Caco-2 (cell line): Measurements from ENCODE around the gene UTP15. TPM values are rescaled to one million over a fixed set of nuclear protein-coding genes. Genes with fewer than 3 reads are reported as not detected.

Experiments
- BruUV-seq: library from RNA; stranded (reverse); fragments of 400-500 nt; replicated peaks from 2 replicates; lab custom pipeline; 2021; lab: Mats Ljungman, UMichigan
- CTCF ChIA-PET: fragments of 300-600 bp; sonication (Branson Sonifier 250); formaldehyde crosslinking; loops from one replicate; lab custom pipeline; 2022; ENCODE audit warnings: antibody characterized with exemption; lab: Charles Lee
- POLR2A ChIA-PET: fragments of 300-600 bp; sonication (Branson Sonifier 250); formaldehyde crosslinking; loops from one replicate; lab custom pipeline; 2022; ENCODE audit warnings: antibody characterized with exemption; lab: Charles Lee
- DNase-seq, 2 experiments: peaks; one replicate each; pipeline versions ENCODE4 v3.0.0 to v3.0.0-alpha.2; 2020 to 2022
- H3K27me3 ChIP-seq: replicated peaks from 2 replicates; pipeline ENCODE4 v1.6.0; 2011; ENCODE audit warnings: low read length; ENCODE audit not compliant: control insufficient read depth, insufficient read depth
- H3K36me3 ChIP-seq: 2 replicates; pipeline ENCODE4 v1.5.1; 2011; ENCODE audit warnings: low read length; ENCODE audit not compliant: control insufficient read depth, insufficient read depth
- H3K4me1 ChIP-seq: fragments of 250-450 bp; sonication (Bioruptor Pico); 2 replicates; pipeline ENCODE4 v1.5.1; 2020; ENCODE audit warnings: mild to moderate bottlenecking
- H3K4me3 ChIP-seq: 2 replicates; pipeline ENCODE4 v1.5.1; 2011; ENCODE audit warnings: low read depth, mild to moderate bottlenecking, control low read depth, low read length
- H3K9me3 ChIP-seq: fragments of 250-450 bp; sonication (Bioruptor Pico); 2 replicates; pipeline ENCODE4 v1.5.1; 2020; ENCODE audit warnings: mild to moderate bottlenecking, moderate library complexity
- H3K27ac Mint-ChIP-seq: one replicate; pipeline ENCODE4 v1.8.0; 2022; ENCODE audit warnings: mixed read lengths; ENCODE audit not compliant: unreplicated experiment
- H3K27me3 Mint-ChIP-seq: one replicate; pipeline ENCODE4 v1.8.0; 2022; ENCODE audit warnings: mixed read lengths; ENCODE audit not compliant: insufficient read depth, unreplicated experiment
- H3K36me3 Mint-ChIP-seq: one replicate; pipeline ENCODE4 v1.8.0; 2022; ENCODE audit warnings: mild to moderate bottlenecking, mixed read lengths; ENCODE audit not compliant: insufficient read depth, unreplicated experiment
- H3K4me1 Mint-ChIP-seq: one replicate; pipeline ENCODE4 v1.8.0; 2022; ENCODE audit warnings: low read depth, mixed read lengths; ENCODE audit not compliant: unreplicated experiment
- H3K4me3 Mint-ChIP-seq: one replicate; pipeline ENCODE4 v1.8.0; 2022; ENCODE audit warnings: mild to moderate bottlenecking, moderate library complexity, mixed read lengths; ENCODE audit not compliant: unreplicated experiment
- H3K9me3 Mint-ChIP-seq: one replicate; pipeline ENCODE4 v1.8.0; 2022; ENCODE audit warnings: mixed read lengths; ENCODE audit not compliant: unreplicated experiment
- CTCF ChIP-seq, 2 experiments: fragments of 200-600 bp in 1 of 2; IDR thresholded peaks; 1 replicate in 1 of 2; 2 replicates in 1 of 2; pipeline versions ENCODE4 v1.5.1 to v1.8.0; 2011 to 2022; ENCODE audit warnings: antibody characterized with exemption in 1 of 2, control low read depth in 1 of 2, inconsistent platforms in 1 of 2, low read depth in 1 of 2, low read length in 1 of 2, mild to moderate bottlenecking in 1 of 2, moderate library complexity in 1 of 2; ENCODE audit not compliant: insufficient read depth in 1 of 2, severe bottlenecking in 1 of 2, unreplicated experiment in 1 of 2
- intact Hi-C: fragments of 100-400 bp; cut with micrococcal nuclease; formaldehyde crosslinking; loops from one replicate; pipeline ENCODE4 v1.10.0; 2022; ENCODE audit not compliant: unreplicated experiment
- total RNA-seq: library from RNA; stranded (reverse); gene quantifications from 2 replicates; pipeline ENCODE4 v1.2.3, GENCODE V29; 2022

The UTP15 gene
- total RNA-seq, 1 experiment from 2014 or later, result 29.1 TPM

- H3K9me3 ChIP-seq, result no peaks in the 10 kb centered on the region
- Mint-ChIP-seq H3K4me1 (no peaks in the 10 kb centered on the region), H3K36me3 (no peaks in the 10 kb centered on the region), H3K27me3 (peaks cover 10% of the 10 kb centered on the region), H3K4me3 (no peak overlapping the region), H3K9me3 (peaks cover 27% of the 10 kb centered on the region), H3K27ac (no peak overlapping the region)
- no peak overlapping the region for H3K4me3 ChIP-seq
- no peaks in the 10 kb centered on the region for H3K4me1 ChIP-seq
- H3K27me3 ChIP-seq, result no peaks in the 10 kb centered on the region
- DNase-seq, result no peak
- no TSS peak for BruUV-seq
- POLR2A ChIA-PET, result no interaction called here
- intact Hi-C loops, result no loop called here
- no peak for TF ChIP-seq CTCF (IDR thresholded peaks at IDR 0.05; ENCODE audit: insufficient read depth in 1 of 2, low read depth in 1 of 2, low read length in 1 of 2, severe bottlenecking in 1 of 2, unreplicated experiment in 1 of 2)
- H3K36me3 ChIP-seq, result no peaks in the 10 kb centered on the region
- CTCF ChIA-PET, result no interaction called here
Measured at GRCh38 chr5:73532195-73532594, 33.3 kb upstream of the UTP15 start.

- Histone ChIP-seq H3K4me1 (no peaks in the 10 kb centered on the region), H3K4me3 (no peak overlapping the region), H3K36me3 (no peaks in the 10 kb centered on the region), H3K9me3 (no peaks in the 10 kb centered on the region), H3K27me3 (no peaks in the 10 kb centered on the region)
- H3K27me3 Mint-ChIP-seq, result no peaks in the 10 kb centered on the region
- DNase-seq, result no peak
- H3K9me3 Mint-ChIP-seq, result peaks cover 27% of the 10 kb centered on the region
- no peak overlapping the region for H3K4me3 Mint-ChIP-seq
- CTCF ChIA-PET, result no interaction called here
- intact Hi-C loops, result no loop called here
- TF ChIP-seq CTCF (IDR thresholded peaks at IDR 0.05; ENCODE audit: insufficient read depth in 1 of 2, low read depth in 1 of 2, low read length in 1 of 2, severe bottlenecking in 1 of 2, unreplicated experiment in 1 of 2), result no peak
- H3K36me3 Mint-ChIP-seq, result no peaks in the 10 kb centered on the region
- no peaks in the 10 kb centered on the region for H3K4me1 Mint-ChIP-seq
- H3K27ac Mint-ChIP-seq, result no peak overlapping the region
- no TSS peak for BruUV-seq
- POLR2A ChIA-PET, result no interaction called here
Measured at GRCh38 chr5:73534011-73534644, 31.4 kb upstream of the UTP15 start.

- H3K9me3 ChIP-seq, result no peaks in the 10 kb centered on the region
- no TSS peak for BruUV-seq
- intact Hi-C loops, result loop anchor here (5.0 kb wide), 1 partner anchor 83 kb away; no protein-coding TSS in a partner anchor
Measured at GRCh38 chr5:73534971-73535370, 30.6 kb upstream of the UTP15 start.

More at GRCh38 chr5:73534971-73535370, 30.6 kb upstream of the UTP15 start:
- no peaks in the 10 kb centered on the region for H3K4me1 Mint-ChIP-seq
- H3K9me3 Mint-ChIP-seq, result peaks cover 27% of the 10 kb centered on the region
- H3K36me3 Mint-ChIP-seq, result no peaks in the 10 kb centered on the region
- H3K36me3 ChIP-seq, result no peaks in the 10 kb centered on the region
- no peaks in the 10 kb centered on the region for H3K27me3 ChIP-seq
- no peak overlapping the region for H3K4me3 ChIP-seq
- H3K27ac Mint-ChIP-seq, result no peak overlapping the region
- POLR2A ChIA-PET, result interaction anchor here (0.5 kb wide), 1 partner anchor 1207 kb away, joined by 4 read pairs; no protein-coding TSS in a partner anchor
- CTCF ChIA-PET, result interaction anchor here (1.0 kb wide), 1 partner anchor 14 kb away, joined by 3 read pairs; no protein-coding TSS in a partner anchor
- TF ChIP-seq CTCF (IDR thresholded peaks at IDR 0.05; ENCODE audit: insufficient read depth in 1 of 2, low read depth in 1 of 2, low read length in 1 of 2, severe bottlenecking in 1 of 2, unreplicated experiment in 1 of 2), result no peak
- no peak overlapping the region for H3K4me3 Mint-ChIP-seq
- H3K27me3 Mint-ChIP-seq, result no peaks in the 10 kb centered on the region
- no peak for DNase-seq
- H3K4me1 ChIP-seq, result no peaks in the 10 kb centered on the region
